GM21786 (cell line): ENCODE data around the gene FGD5.
A peak's percentile ranks its signal among the peaks of the same experiment; 100 is the strongest.
"Not testable (repeated sequence)": the region's sequence is repeated elsewhere in the genome, so short reads cannot be mapped to it uniquely, and the experiment has no call there.

Experiments used
- ATAC-seq: cut with Tn5 transposase; IDR thresholded peaks from one replicate; pipeline ENCODE4 v1.9.1; 2021; ENCODE audit not compliant: unreplicated experiment

Gene FGD5

DNA sequence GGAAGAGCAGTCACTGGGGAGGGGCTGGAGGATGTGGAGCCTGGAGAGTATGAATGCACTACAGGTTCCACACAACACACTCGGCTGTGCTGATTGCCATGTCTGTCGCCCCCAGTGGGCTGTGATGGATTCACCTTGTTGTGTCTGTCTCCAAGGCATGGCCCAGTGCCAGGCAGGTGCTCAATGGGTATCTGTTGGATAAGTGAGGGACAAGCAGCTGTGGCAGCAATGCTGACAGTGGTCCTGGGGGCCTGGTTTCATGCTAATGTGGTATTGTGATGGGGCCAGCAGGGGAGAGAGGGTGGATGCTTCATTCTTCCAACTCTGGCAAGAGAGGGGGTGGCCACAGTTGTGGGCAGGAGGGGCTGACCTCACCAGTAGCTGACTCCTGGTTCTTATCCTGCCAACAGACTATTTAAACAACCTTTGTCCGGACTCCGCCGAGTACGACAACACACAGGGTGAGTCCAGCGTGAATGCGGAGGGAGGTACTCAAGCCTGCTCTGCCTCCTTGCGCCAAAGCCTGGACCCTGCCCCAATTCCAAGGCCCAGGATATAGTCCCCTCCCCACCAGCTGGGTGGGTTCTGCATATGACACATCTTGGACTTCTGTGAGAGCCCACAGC is 81.3 kb downstream of the FGD5 start:
- ATAC-seq = no peak

DNA sequence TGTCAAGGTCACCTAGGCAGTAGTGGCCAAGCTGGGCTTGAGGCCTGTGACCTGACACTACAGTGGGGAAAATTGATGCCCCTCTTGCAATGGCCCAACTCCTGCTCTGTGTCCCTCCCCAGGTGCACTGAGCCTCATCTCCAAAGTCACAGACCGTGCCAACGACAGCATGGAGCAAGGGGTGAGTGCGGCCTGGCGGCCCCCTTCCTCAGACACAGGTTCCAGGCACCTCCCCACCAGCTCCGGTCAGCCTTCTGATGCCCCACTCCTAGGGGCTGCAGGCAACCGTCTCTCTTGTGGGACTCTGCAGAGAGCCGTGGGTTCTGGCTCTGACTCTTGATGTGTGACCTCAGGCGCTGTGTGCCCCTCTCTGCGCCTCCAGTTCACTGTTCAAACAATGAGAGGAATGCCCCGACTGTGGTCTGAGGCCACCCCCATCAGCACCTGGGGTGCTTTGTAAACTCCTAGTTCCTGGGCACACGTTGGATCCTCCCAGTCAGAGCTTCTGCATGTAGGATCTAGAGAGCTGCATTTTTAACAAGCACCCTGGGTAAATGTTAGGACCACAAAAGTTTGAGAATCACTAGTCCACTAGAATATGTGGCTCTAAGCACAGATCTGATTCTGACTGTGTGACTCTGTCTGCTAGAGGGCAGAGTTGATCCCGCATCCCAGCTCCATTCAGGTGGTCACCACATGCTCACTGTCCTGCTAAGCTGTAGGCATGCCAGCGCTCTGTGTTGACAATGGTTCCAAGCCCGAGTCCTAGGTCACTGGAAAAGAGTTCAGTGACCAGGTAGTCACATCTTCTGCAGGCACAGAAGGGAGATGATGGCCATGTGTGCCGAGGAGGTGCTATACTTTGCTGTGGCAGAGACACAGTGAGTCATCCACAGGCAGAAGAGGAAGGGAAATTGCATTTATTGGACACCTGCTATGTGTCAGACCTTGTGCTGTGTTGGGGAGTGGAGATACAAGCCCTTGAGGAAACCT is 82.4 kb downstream of the FGD5 start:
- no peak for ATAC-seq

DNA sequence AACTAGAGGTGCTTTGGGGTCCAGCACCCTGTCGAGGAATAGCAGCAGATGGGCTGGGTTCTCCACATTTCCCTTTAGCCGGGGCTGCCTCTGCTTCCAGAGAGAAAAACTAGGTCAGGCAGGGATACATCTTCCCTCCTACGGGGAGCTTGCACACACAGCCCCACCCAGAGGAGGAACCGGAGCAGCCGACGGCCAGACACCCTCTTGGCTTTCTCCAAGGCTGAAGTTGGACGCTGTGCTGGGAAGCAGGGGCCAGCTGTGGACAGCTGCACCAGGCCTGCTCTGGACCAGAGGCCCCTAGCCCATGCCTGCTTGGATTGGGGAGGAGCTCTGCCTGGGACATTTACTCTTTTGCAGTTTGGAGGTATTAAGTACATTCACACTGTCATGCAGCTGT is 84.0 kb downstream of the FGD5 start:
- no peak for ATAC-seq

DNA sequence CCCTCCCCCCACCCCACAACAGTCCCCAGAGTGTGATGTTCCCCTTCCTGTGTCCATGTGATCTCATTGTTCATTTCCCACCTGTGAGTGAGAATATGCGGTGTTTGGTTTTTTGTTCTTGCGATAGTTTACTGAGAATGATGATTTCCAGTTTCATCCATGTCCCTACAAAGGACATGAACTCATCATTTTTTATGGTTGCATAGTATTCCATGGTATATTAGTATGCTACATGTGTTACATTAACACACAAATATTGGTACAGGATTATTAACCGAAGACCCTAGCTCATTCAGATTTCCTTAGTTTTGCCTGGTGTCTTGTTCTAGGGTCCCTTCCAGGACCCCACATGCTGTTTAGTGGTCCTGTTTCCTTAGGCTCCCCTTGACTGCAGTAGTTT is 84.7 kb downstream of the FGD5 start:
- ATAC-seq = not testable (repeated sequence)

DNA sequence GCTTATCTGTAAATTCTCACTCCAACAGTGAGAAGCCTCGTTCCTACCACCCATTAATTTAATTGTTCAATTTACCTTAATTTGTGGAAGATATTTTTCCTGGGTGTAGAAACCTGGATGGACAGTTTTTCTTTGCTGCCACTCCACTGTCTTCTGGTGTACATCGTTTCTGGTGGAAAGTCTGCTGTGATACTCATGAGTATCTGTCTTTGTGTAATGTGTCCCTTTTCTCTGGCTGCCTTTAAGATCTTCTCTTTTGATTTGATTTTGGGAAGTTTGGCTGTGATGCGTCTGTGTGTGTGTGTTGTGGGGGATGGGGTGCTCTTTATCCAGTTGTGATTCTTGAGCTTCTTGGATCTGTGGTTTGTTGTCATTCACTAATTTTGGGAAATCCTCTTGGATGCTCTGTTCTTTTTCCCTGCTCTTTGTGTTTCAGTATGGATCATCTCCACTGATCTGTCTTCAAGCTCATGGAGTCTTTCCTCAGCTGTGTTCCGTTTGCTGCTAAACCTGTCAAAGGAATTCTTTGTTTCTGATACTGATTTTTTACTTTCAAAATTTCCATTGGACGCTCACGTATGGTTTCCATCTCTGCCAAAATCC is 86.4 kb downstream of the FGD5 start:
- no peak for ATAC-seq

DNA sequence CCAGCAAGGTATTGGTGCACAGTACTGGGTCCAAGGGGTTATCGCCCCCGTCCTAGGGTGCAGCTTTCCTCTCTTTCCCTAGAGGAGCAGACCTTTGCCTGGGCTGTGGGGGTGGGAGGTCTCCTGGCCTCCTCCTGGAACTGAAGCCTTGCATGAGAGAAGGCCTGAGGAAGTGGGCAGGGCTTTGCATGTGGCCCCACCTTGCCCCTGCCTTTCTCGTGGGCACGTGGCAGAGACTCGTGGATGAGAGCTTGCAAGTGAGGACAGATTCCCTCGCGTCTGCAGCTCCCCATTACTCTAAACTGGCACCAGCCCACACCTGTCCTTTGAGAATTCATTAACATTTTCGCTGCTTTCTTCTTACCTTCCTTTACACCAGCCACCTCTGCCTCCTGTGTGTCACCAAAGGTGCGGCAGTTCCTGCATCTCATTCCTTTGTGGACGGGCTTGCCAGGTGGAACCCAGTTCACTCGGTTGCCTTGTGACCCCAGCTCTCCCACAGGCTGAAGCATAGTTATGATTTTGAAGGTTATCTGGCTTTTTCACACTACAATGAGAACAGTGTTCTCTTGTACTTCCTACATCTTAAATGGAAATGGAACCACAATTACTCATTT is 87.7 kb downstream of the FGD5 start:
- no peak for ATAC-seq

DNA sequence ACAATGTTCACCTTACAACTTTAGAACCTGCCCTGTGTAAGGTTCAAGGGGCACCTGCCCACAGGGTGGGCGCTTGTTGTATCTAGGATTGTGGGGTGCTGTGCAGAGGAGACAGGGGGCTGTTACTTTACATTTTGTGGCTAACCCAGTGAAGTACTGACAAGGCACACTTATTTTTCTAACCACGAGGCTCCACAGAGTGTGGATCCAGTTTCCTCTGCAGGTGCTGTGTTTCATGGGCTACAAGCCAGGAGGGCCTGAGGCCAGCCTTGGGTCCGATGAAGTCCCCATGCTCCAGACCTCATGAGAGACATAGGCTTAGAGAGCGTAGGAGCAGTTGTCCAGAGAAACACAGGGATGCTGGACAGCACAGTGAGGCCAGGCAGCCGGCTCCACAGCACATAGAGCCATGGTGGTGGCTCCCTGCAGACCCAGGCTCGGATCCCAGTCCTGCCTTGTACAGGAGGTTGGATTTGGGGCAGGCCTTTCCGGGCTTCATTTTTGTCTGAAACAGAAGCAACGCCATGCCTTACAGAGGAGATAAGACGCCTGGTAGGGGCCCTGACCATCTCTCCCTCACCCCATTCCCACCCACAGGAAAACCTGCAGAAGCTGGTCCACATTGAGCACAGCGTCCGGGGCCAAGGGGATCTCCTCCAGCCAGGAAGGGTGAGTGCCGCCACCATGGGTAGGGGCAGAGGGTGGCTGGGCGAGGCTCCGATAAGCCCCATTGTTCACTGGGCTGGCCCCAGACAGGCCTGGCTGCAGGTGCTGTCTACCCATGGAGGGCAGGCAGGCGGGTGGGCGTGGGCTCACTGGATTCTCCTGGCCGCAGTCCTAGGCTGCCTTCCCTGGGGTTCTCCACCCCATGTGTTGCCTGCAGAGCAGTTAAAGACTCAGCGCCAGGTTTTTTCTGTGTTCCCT is 88.5 kb downstream of the FGD5 start:
- ATAC-seq = no peak

DNA sequence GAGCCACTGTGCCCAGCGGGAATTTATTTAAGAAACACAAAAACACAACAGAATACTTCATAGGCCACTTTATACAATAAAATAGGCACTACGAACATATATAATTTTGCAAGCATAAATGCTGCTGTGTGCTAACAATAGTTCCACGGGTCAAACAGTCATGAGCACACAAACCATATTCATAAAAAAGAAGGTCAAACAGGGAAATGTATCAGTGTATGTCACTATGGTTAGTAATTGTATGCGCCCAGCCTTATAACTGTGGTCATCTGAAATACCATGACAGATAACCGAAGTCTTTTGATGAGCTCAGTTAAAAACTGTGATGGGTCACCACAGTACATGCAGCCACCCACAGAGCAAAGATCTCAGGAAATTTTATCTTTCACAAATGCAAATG is 90.5 kb downstream of the FGD5 start:
- ATAC-seq = no peak

DNA sequence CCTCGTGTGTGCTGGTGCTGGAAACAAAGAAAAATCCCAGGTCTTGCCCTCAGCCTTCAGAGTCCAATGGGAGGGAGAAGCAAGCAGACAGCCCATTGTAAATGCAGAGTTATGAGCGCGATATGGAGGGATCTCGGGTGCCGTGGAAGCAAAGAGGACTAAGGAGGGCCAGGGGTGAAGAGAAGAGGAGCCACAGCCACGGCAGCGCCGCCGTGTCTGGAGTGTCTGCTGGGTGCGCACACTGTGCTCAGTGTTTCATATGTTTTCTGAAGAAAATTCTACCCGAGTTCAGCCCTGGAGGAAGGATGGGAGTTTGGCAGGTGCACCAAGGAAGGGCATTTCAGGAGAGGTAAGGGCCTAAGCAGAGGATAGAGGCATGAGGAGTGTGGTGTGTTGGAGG is 92.9 kb downstream of the FGD5 start:
- no peak for ATAC-seq

DNA sequence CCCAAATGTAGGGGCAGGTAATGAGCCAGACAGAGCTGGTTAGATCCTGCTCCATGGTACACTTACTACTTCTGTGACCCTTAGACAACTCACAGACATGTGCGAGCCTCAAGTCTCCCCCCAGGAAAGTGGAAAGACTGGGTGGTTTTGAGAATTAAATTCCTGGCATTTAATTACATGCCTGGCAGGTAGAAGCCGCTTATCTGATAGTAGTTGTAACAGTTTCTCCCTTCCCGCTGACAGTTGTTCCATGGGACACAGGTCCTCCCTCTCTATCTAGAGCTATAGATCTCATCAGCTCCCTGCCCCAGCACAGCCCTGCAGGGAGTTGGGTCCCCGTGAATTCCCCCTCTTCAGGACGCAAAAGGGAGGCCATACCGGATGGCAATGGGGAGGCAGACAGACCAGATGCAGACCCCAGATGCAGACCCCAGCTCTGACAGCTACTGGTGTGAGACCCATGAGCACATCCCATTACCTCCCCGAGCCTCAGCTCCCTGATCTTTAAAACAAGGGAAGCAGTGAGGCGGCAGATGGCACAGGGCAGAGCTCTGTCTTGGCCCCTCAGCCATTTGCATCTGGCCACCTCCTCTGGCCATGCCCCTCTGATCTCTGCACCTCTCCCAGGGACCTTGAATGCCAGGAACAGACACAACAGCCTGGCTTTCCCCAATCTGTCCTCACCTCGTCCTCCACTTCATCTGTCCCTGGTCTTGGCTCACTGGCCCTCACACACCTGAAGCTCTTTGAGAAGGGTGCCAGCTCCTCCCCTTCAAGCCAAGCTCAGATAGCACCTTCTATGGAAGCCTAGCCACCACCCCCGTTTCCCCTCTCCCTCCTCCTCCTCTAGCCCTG is 94.5 kb downstream of the FGD5 start:
- no peak for ATAC-seq

DNA sequence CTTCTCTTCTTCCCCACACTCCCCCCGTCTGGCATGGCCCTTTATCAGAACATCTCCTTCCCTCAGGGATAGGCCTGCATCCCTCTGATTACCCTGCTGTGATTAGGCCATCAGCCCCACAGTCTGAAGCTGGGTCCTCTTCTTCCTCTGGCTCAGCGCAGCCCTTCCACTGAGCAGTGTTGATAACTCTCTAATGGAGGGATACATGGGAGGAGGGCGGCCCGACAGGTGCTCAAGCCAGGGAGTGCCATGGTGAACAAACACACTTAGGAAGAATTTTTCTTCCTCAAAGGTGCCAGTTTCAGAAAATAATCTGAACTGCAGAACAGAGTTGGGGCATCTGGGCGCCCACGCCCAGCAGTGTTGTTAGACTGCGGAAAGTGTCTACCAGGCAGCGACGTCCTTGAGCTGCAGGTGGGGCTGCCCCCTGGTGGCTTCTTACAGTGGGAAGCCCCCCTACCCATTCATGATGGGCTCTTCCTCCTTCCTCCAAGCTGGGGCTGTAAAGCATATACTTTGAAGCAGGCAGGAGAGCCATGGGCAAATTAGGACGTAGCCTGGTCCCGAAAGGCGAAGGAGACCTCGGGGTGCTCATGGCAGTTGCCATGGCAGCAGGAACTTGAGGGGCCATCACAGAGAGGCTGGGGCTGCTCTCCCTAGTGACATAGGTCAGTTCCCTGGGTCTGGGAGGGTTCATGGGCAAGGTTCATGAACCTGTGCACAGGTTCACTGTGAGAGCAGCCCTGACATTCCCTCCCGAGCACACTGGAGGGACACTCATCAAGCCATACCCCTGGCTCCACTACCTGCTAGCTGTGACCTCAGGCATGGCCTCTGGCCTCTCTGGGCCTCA is 95.4 kb downstream of the FGD5 start:
- no peak for ATAC-seq

DNA sequence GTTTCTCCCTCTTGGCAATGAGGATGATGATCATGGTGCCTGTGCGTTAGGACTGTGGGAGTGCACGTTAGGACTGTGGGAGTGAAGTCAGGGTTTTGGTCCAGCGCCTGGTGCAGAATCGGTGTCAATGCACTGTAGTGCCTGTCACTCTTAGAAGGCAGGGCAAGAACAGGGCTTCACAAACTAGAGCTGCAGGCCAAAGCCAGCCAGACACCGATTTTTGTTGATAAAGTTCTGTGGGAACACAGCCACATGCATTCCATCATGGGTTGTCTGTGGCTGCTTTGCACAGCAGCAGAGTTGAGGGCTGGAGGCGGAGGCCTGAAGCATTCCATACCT is 96.0 kb downstream of the FGD5 start:
- no peak for ATAC-seq

DNA sequence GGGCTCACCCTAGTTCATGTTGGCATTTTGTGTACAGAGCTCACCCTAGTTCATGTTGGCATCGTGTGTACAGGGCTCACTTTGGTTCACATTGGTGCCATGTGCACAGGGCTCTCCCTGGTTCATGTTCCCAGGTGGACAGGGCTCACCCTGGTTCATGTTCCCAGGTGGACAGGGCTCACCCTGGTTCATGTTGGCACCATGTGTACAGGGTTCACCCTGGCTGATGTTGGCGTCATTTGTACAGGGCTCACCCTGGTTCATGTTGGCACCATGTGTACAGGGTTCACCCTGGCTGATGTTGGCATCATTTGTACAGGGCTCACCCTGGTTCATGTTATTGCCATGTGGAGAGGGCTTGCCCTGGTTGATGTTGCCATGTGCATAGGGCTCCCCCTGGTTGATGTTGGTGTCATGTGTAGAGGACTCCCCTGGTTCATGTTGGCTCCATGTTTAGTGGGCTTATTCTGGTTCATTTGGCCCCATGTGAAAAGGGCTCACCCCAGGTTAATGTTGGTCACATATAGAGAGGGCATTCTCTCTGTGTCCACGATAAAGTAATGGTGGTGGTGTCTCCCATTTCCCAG is 97.0 kb downstream of the FGD5 start:
- ATAC-seq = no peak

DNA sequence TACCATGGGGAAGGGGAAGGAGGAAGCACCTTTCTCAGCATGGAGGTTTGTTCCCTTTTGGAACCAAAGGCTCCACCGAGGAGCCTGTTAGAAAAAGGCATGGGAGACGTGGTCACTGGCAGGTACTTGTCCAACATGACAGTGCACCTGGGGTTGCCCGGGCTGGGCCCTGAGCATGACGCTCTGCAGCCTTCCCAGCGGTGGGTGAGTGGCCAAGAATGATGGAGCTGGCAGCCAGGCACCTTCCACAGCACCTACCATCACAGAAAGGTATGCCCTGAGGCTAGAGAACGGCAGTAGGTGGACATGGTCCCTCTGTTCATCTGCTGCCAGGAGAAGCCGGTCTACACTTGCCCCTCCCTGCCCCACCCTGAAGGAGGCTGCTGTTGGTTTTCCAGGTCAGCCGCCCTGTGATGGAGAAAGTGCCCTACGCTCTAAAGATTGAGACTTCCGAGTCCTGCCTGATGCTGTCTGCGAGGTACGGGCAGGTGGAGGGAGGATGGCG is 99.6 kb downstream of the FGD5 start:
- no peak for ATAC-seq

DNA sequence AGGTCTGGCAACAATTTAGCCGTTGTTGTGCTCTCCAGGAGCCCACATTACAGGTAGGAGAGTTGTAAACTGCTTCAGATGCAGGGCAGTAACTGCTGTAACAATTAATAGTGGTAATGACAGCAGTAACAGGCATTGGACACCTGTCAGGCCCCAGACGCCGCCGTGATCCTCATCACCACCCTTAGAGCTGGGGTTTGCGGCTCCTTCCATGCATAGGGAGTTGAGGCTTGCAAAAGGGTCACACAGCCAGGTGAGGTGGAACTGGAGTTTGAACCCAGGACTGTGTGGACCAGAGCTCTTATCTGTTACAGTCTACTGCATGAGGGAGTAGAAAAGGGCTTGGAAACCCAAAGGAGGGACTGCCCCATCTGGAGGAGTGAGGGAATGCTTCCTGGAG is 101.8 kb downstream of the FGD5 start:
- ATAC-seq = no peak

DNA sequence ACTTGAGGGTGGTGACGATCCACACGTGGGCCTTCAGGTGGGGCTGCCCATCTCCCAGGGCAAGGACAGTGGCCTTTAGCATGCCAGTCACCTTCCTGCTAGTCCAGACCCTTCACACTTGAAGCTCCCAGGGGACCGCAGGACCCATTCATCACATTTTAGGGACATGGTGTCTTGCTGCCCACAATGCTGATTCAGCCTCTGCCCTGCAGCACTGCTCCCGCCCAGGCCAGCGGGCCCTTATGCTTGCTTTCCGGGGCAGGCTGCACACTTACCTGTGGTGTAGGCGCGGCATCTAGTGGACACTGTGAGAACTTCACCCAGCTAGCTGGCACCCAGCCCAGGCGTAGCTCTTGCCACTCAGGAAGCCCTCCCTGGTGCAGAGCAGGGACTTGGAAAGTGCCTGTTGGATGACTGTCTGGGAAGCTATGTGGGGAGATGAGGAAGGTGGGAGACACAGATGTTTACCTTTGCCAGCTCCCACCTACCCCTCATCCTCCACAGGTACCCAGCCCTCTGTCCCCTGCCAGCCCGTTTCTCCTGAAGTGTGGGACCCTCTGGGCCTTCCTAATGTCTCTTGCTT is 102.4 kb downstream of the FGD5 start:
- ATAC-seq = peak; percentile 83

DNA sequence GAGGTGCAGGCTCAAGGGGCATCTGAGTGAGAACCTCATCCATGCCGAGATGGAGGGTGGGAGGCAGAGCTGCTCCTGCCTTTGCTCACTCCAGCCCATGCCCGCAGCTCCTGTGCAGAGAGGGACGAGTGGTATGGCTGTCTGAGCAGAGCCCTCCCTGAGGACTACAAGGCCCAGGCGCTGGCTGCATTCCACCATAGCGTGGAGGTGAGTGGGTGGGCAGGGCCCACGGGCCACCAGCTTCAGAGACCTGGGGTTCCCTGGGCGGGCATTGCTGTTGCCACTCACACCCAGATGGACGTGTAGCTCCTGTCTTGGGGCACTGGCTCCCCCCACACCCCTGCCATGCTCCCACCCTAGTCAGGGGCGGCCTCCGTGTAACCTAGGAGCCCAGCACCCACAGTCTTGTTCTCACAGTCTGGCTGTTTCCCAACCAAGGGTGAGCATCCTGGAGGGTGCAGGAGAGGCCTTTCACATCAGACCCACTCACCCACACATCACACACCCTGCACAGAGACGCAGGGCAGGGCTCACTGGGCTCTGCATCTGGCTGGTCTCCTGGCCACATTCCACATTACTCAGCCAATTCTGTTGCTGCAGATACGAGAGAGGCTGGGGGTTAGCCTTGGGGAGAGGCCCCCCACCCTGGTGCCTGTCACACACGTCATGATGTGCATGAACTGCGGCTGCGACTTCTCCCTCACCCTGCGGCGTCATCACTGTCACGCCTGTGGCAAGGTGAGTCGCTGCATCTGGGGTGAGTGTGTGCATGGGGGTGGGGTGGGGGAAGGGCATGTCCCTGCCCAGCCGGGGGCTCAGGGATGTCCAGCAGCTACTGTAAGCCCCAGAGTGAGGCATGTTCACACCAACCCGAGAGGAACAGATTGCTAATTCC is 103.3 kb downstream of the FGD5 start:
- ATAC-seq = no peak
